Measurements from ENCODE around the gene CPB2. TPM values are rescaled to one million over a fixed set of nuclear protein-coding genes. Genes with fewer than 3 reads are reported as not detected.
A peak's percentile ranks its signal among the peaks of the same experiment; 100 is the strongest.

Gene CPB2
- total and polyA plus RNA-seq, 4 donors = 175 to 997 (median 504) TPM

GRCh38 chr13:46100191-46100815 is 4.5 kb downstream of the CPB2 start (continued):
- no peak for TF ChIP-seq CTCF (IDR thresholded peaks at IDR 0.05; ENCODE audit: low read depth, low read length, missing input control)
- TF ChIP-seq EGR1 (IDR thresholded peaks at IDR 0.05; ENCODE audit: low read depth in 2 of 2) = peak in 1 of 2 donors; percentile 26
- TF ChIP-seq YY1 (IDR thresholded peaks at IDR 0.05) = peak; percentile 62
- peak; percentile 33 for TF ChIP-seq SP1 (IDR thresholded peaks at IDR 0.05)
- TF ChIP-seq GABPA (IDR thresholded peaks at IDR 0.05 in 1 of 2, conservative IDR thresholded peaks at IDR 0.05 in 1 of 2) = peak; percentile 35 to 47
- no peak for TF ChIP-seq MAX (IDR thresholded peaks at IDR 0.05)

- 36% methylated on average over 4 of the region's 4 CpGs for WGBS
- no peaks in the 10 kb centered on the region for H3K9me3 ChIP-seq (ENCODE audit: control insufficient read depth in 4 of 4, low read length in 3 of 4)
- TF ChIP-seq ZBTB33 (IDR thresholded peaks at IDR 0.05) (peak; percentile 34), HNF4G (IDR thresholded peaks at IDR 0.05) (no peak), ATF3 (IDR thresholded peaks at IDR 0.05) (no peak), MAX (IDR thresholded peaks at IDR 0.05) (peak; percentile 11), RXRA (IDR thresholded peaks at IDR 0.05) (peak; percentile 20 to 47), HNF4A (conservative IDR thresholded peaks at IDR 0.05) (peak; percentile 61 to 62), EGR1 (IDR thresholded peaks at IDR 0.05; ENCODE audit: low read depth in 2 of 2) (no peak), TAF1 (conservative IDR thresholded peaks at IDR 0.05) (no peak), SP1 (IDR thresholded peaks at IDR 0.05) (peak; percentile 37)
- peak overlapping the region in 2 of 3 donors; percentile 14 to 19 for H3K4me3 ChIP-seq (ENCODE audit: low read depth in 1 of 3, low read length in 3 of 3)
- no peak overlapping the region for H3K9ac ChIP-seq (ENCODE audit: low read depth in 1 of 2, low read length in 2 of 2)
- peak overlapping the region; percentile 91 to 97 for H3K27ac ChIP-seq (ENCODE audit: low read depth in 1 of 2, low read length in 2 of 2)
- no peaks in the 10 kb centered on the region for H3K27me3 ChIP-seq (ENCODE audit: control insufficient read depth in 4 of 4, insufficient read depth in 4 of 4, low read length in 3 of 4)
- DNase-seq (ENCODE audit: low spot score) = no peak
- H3K36me3 ChIP-seq (ENCODE audit: control insufficient read depth in 4 of 4, insufficient read depth in 3 of 4, low read depth in 1 of 4, low read length in 3 of 4) = peaks cover 0 to 14% (median 5%) of the 10 kb centered on the region in 4 donors
- H3K4me1 ChIP-seq (ENCODE audit: control insufficient read depth in 4 of 4, insufficient read depth in 4 of 4, low read length in 3 of 4) = peaks cover 4 to 63% (median 36%) of the 10 kb centered on the region in 4 donors
Measured at GRCh38 chr13:46097663-46098062, 7.2 kb downstream of the CPB2 start.

- WGBS = 44% methylated on average over 3 of the region's 3 CpGs
- no peak for DNase-seq (ENCODE audit: low spot score)
- H3K27me3 ChIP-seq (ENCODE audit: control insufficient read depth in 4 of 4, insufficient read depth in 4 of 4, low read length in 3 of 4) = no peaks in the 10 kb centered on the region
- peak overlapping the region; percentile 91 to 97 for H3K27ac ChIP-seq (ENCODE audit: low read depth in 1 of 2, low read length in 2 of 2)
- peak overlapping the region; percentile 20 to 26 for H3K9ac ChIP-seq (ENCODE audit: low read depth in 1 of 2, low read length in 2 of 2)
- H3K9me3 ChIP-seq (ENCODE audit: control insufficient read depth in 4 of 4, low read length in 3 of 4) = no peaks in the 10 kb centered on the region
- H3K36me3 ChIP-seq (ENCODE audit: control insufficient read depth in 4 of 4, insufficient read depth in 3 of 4, low read depth in 1 of 4, low read length in 3 of 4) = peaks cover 0 to 14% (median 5%) of the 10 kb centered on the region in 4 donors
- H3K4me1 ChIP-seq (ENCODE audit: control insufficient read depth in 4 of 4, insufficient read depth in 4 of 4, low read length in 3 of 4) = peaks cover 4 to 65% (median 35%) of the 10 kb centered on the region in 4 donors
- peak overlapping the region; percentile 0 to 44 (median 8) for H3K4me3 ChIP-seq (ENCODE audit: low read depth in 1 of 3, low read length in 3 of 3)
- TF ChIP-seq RXRA (IDR thresholded peaks at IDR 0.05) (peak in 1 of 2 donors; percentile 58), FOXA2 (IDR thresholded peaks at IDR 0.05) (peak; percentile 99), NR2F2 (IDR thresholded peaks at IDR 0.05) (no peak), SP1 (IDR thresholded peaks at IDR 0.05) (peak; percentile 11), HNF4A (conservative IDR thresholded peaks at IDR 0.05) (peak in 1 of 2 donors; percentile 50), MAX (IDR thresholded peaks at IDR 0.05) (no peak), ATF3 (IDR thresholded peaks at IDR 0.05) (no peak), YY1 (IDR thresholded peaks at IDR 0.05) (peak; percentile 70), REST (IDR thresholded peaks at IDR 0.05) (peak; percentile 90), CTCF (IDR thresholded peaks at IDR 0.05; ENCODE audit: low read depth, low read length, missing input control) (no peak), JUND (IDR thresholded peaks at IDR 0.05) (peak; percentile 75 to 97), GABPA (IDR thresholded peaks at IDR 0.05 in 1 of 2, conservative IDR thresholded peaks at IDR 0.05 in 1 of 2) (no peak)
Measured at GRCh38 chr13:46097015-46097414, 7.8 kb downstream of the CPB2 start.

Measured in liver (tissue), 9 donors.